HCT116 (cell line): ENCODE results near the gene DGKB. TPM values are rescaled to one million over a fixed set of nuclear protein-coding genes. Genes with fewer than 3 reads are reported as not detected.

Source experiments
- ATAC-seq: fragments of 200-7000 bp; cut with Tn5 transposase; 2 replicates; pipeline ENCODE4 v1.9.1; 2020; ENCODE audit warnings: mild to moderate bottlenecking, moderate library complexity
- BruUV-seq: library from RNA; stranded (reverse); fragments of 400-500 nt; replicated peaks from 2 replicates; lab custom pipeline; 2021; lab: Mats Ljungman, UMichigan
- CTCF ChIA-PET: fragments of 300-600 bp; sonication (Branson Sonifier 250); formaldehyde crosslinking; loops from one replicate; lab custom pipeline; 2021; ENCODE audit warnings: antibody characterized with exemption; lab: Charles Lee
- POLR2A ChIA-PET: fragments of 300-600, 350-600 bp; sonication (Branson Sonifier 250); formaldehyde crosslinking; loops from one replicate; lab custom pipeline; 2021; ENCODE audit warnings: antibody characterized with exemption; lab: Charles Lee
- RAD21 ChIA-PET, 2 experiments: fragments of 300-600 bp; sonication (Branson Sonifier 250); formaldehyde crosslinking; loops; one replicate each; lab custom pipeline; 2023; ENCODE audit warnings: low total read pairs in 2 of 2; ENCODE audit not compliant: uncharacterized antibody in 2 of 2, unreplicated experiment in 2 of 2, low non-redundant PET in 1 of 2; lab: Charles Lee
- DNase-seq: peaks from one replicate; pipeline ENCODE4 v3.0.0-alpha.2; 2010; ENCODE audit warnings: low read depth, low spot score
- H2AFZ ChIP-seq: fragments of 200-600 bp; shearing (Covaris generic), sonication (generic); 2 replicates; pipeline ENCODE4 v1.6.1; 2017; ENCODE audit warnings: low read depth, mixed run types, mixed read lengths, antibody characterized with exemption, low read length; ENCODE audit not compliant: poor library complexity, severe bottlenecking
- H3K27ac ChIP-seq: 2 replicates; pipeline ENCODE4 v1.5.1; 2012; ENCODE audit warnings: low read depth, low read length
- H3K27me3 ChIP-seq: fragments of 200-600 bp; sonication (generic); 2 replicates; pipeline ENCODE4 v1.6.1; 2016; ENCODE audit warnings: mixed run types, low read length, mixed read lengths; ENCODE audit not compliant: insufficient read depth
- H3K36me3 ChIP-seq, 2 experiments: fragments of 200-500 bp in 1 of 2; fragments of 200-600 bp in 1 of 2; sonication (Bioruptor generic) in 1 of 2; sonication (generic) in 1 of 2; 2 replicates each; pipeline versions ENCODE4 v1.5.1 to v1.6.1; 2014 to 2016; ENCODE audit warnings: low read length in 2 of 2, inconsistent platforms in 1 of 2, mixed read lengths in 1 of 2, mixed run types in 1 of 2; ENCODE audit not compliant: insufficient read depth in 2 of 2, control insufficient read depth in 1 of 2
- H3K4me1 ChIP-seq, 2 experiments: fragments of 200-600 bp in 1 of 2; sonication (generic) in 1 of 2; 2 replicates each; pipeline versions ENCODE4 v1.5.1 to v1.6.1; 2012 to 2017; ENCODE audit warnings: low read length in 2 of 2, inconsistent platforms in 1 of 2, mild to moderate bottlenecking in 1 of 2, mixed read lengths in 1 of 2, mixed run types in 1 of 2, moderate library complexity in 1 of 2; ENCODE audit not compliant: insufficient read depth in 2 of 2, control insufficient read depth in 1 of 2
- H3K4me2 ChIP-seq: fragments of 200-600 bp; sonication (generic); 2 replicates; pipeline ENCODE4 v1.6.1; 2017; ENCODE audit warnings: mixed run types, low read length, mixed read lengths
- H3K4me3 ChIP-seq, 2 experiments: fragments of 200-600 bp in 1 of 2; sonication (generic) in 1 of 2; replicated peaks in 1 of 2; 2 replicates each; pipeline ENCODE4 v1.5.1; 2011 to 2016; ENCODE audit warnings: low read length in 2 of 2, control low read depth in 1 of 2, low read depth in 1 of 2, mild to moderate bottlenecking in 1 of 2, mixed read lengths in 1 of 2, mixed run types in 1 of 2
- H3K79me2 ChIP-seq: fragments of 200-600 bp; sonication (generic); 2 replicates; pipeline ENCODE4 v1.6.1; 2017; ENCODE audit warnings: mild to moderate bottlenecking, mixed run types, low read length, moderate library complexity, mixed read lengths; ENCODE audit not compliant: insufficient read depth
- H3K9ac ChIP-seq: fragments of 200-600 bp; sonication (generic); 2 replicates; pipeline ENCODE4 v1.6.1; 2016; ENCODE audit warnings: low read length, mixed read lengths
- H3K9me2 ChIP-seq: fragments of 200-600 bp; sonication (generic), shearing (Covaris generic); 2 replicates; pipeline ENCODE4 v1.6.1; 2017; ENCODE audit warnings: mixed run types, mild to moderate bottlenecking, moderate library complexity; ENCODE audit not compliant: insufficient read depth
- H3K9me3 ChIP-seq, 2 experiments: fragments of 200-500 bp in 1 of 2; fragments of 200-600 bp in 1 of 2; sonication (Bioruptor generic) in 1 of 2; sonication (generic) in 1 of 2; 2 replicates each; pipeline ENCODE4 v1.6.1; 2014 to 2017; ENCODE audit warnings: low read length in 2 of 2, mixed read lengths in 2 of 2, inconsistent platforms in 1 of 2, low read depth in 1 of 2, mild to moderate bottlenecking in 1 of 2, mixed run types in 1 of 2, moderate library complexity in 1 of 2; ENCODE audit not compliant: control insufficient read depth in 1 of 2, insufficient read depth in 1 of 2
- H4K20me1 ChIP-seq: fragments of 200-600 bp; sonication (generic), shearing (Covaris generic); 2 replicates; pipeline ENCODE4 v1.6.1; 2017; ENCODE audit warnings: mixed run types, mild to moderate bottlenecking, moderate library complexity; ENCODE audit not compliant: insufficient read depth
- CEBPB ChIP-seq: IDR thresholded peaks from 2 replicates; pipeline ENCODE4 v1.6.1; 2012; ENCODE audit warnings: low read depth
- EGR1 ChIP-seq: IDR thresholded peaks from 2 replicates; pipeline ENCODE4 v1.6.1; 2012; ENCODE audit warnings: low read depth
- ELF1 ChIP-seq: IDR thresholded peaks from 2 replicates; pipeline ENCODE4 v1.6.1; 2012; ENCODE audit warnings: low read depth, borderline replicate concordance
- EZH2phosphoT487 ChIP-seq: fragments of 200-600 bp; IDR thresholded peaks from 2 replicates; pipeline ENCODE4 v1.6.1; 2018; ENCODE audit warnings: antibody characterized with exemption, borderline replicate concordance
- FOSL1 ChIP-seq: IDR thresholded peaks from 2 replicates; pipeline ENCODE4 v1.6.1; 2012; ENCODE audit warnings: low read depth
- JUND ChIP-seq: IDR thresholded peaks from 2 replicates; pipeline ENCODE4 v1.6.1; 2012
- POLR2A ChIP-seq: IDR thresholded peaks from 2 replicates; pipeline ENCODE4 v1.7.0; 2011; ENCODE audit warnings: borderline replicate concordance; ENCODE audit not compliant: insufficient read depth, insufficient read length; ENCODE audit errors: extremely low read depth
- POLR2AphosphoS5 ChIP-seq: IDR thresholded peaks from 2 replicates; pipeline ENCODE4 v1.6.1; 2011; ENCODE audit warnings: mild to moderate bottlenecking, low read depth, low read length, moderate library complexity
- RAD21 ChIP-seq: IDR thresholded peaks from 2 replicates; pipeline ENCODE4 v1.6.1; 2012; ENCODE audit warnings: low read depth, mild to moderate bottlenecking
- SIN3A ChIP-seq: IDR thresholded peaks from 2 replicates; pipeline ENCODE4 v1.6.1; 2012; ENCODE audit warnings: low read depth
- SP1 ChIP-seq: IDR thresholded peaks from 2 replicates; pipeline ENCODE4 v1.6.1; 2012; ENCODE audit warnings: low read depth
- SRF ChIP-seq: IDR thresholded peaks from 2 replicates; pipeline ENCODE4 v1.6.1; 2012; ENCODE audit warnings: low read depth
- YY1 ChIP-seq: IDR thresholded peaks from 2 replicates; pipeline ENCODE4 v1.6.1; 2011; ENCODE audit warnings: low read length, low read depth, moderate library complexity, mild to moderate bottlenecking; ENCODE audit not compliant: insufficient replicate concordance; ENCODE audit errors: extremely low read depth
- ZBTB33 ChIP-seq: IDR thresholded peaks from 2 replicates; pipeline ENCODE4 v1.6.1; 2011; ENCODE audit warnings: mild to moderate bottlenecking, low read length, moderate library complexity; ENCODE audit not compliant: insufficient replicate concordance; ENCODE audit errors: extremely low read depth
- ZNF274 ChIP-seq: fragments of 200-500 bp; sonication (Bioruptor generic); IDR thresholded peaks from 2 replicates; pipeline ENCODE4 v1.6.1; 2014; ENCODE audit warnings: mild to moderate bottlenecking, low read depth, low read length, inconsistent platforms
- intact Hi-C: fragments of 100-400 bp; cut with micrococcal nuclease; formaldehyde crosslinking; loops from 2 replicates; pipeline ENCODE4 v1.10.0; 2022
- total RNA-seq: library from RNA; stranded (reverse); gene quantifications from one replicate; pipeline ENCODE4 v1.2.1, GENCODE V29; 2021; ENCODE audit not compliant: unreplicated experiment

The DGKB gene
- total RNA-seq, 1 experiment from 2014 or later: 0.05 TPM

GRCh38 chr7:14551310-14551709 is 351.2 kb downstream of the DGKB start:
- no TSS peak for BruUV-seq
- DNase-seq (no peak), ATAC-seq (no peak)
- no peak for TF ChIP-seq SP1
- no peak for TF ChIP-seq ZBTB33
- TF ChIP-seq ZNF274: no peak
- no peak for TF ChIP-seq SIN3A
- TF ChIP-seq EGR1: no peak
- no peak for TF ChIP-seq FOSL1
- no peak for TF ChIP-seq CEBPB
- no peak for TF ChIP-seq RAD21
- no peak for TF ChIP-seq YY1
- TF ChIP-seq POLR2A: no peak
- no peak for TF ChIP-seq JUND
- TF ChIP-seq POLR2AphosphoS5: no peak
- TF ChIP-seq SRF: no peak
- TF ChIP-seq EZH2phosphoT487: no peak
- no peak for TF ChIP-seq ELF1
- Histone ChIP-seq H3K4me2 (no peak overlapping the region), H3K36me3 (no peaks in the 10 kb centered on the region), H3K27me3 (no peaks in the 10 kb centered on the region), H3K9ac (no peak overlapping the region), H4K20me1 (no peaks in the 10 kb centered on the region; the same call in 1 of the 2 replicates), H3K79me2 (no peaks in the 10 kb centered on the region), H3K4me1 (no peaks in the 10 kb centered on the region), H3K9me3 (no peaks in the 10 kb centered on the region), H2AFZ (no peak overlapping the region), H3K27ac (no peak overlapping the region), H3K9me2 (0 out of 2 replicates have a peak, but pooled peaks cover 4% of the 10 kb centered on the region), H3K4me3 (no peak overlapping the region)
- intact Hi-C loops: no loop called here
- ChIA-PET CTCF (no interaction called here), POLR2A (no interaction called here), RAD21 (no interaction called here)
